GM10266 (cell line): Measurements from ENCODE around the gene DPYD.

ENCODE experiments used
- DNase-seq: peaks from one replicate; pipeline ENCODE4 v3.0.0; 2012; ENCODE audit errors: extremely low spot score
- TF ChIP-seq, protein P1 (sequence below): IDR thresholded peaks from 2 replicates; pipeline ENCODE4 v1.5.1; 2012; ENCODE audit warnings: mild to moderate bottlenecking, low read depth; ENCODE audit not compliant: control insufficient read depth, insufficient read depth; ENCODE audit errors: missing control alignments

The DPYD gene

GRCh38 chr1:97201641-97202040 is 719.2 kb downstream of the DPYD start:
- TF ChIP-seq, protein P1, sequence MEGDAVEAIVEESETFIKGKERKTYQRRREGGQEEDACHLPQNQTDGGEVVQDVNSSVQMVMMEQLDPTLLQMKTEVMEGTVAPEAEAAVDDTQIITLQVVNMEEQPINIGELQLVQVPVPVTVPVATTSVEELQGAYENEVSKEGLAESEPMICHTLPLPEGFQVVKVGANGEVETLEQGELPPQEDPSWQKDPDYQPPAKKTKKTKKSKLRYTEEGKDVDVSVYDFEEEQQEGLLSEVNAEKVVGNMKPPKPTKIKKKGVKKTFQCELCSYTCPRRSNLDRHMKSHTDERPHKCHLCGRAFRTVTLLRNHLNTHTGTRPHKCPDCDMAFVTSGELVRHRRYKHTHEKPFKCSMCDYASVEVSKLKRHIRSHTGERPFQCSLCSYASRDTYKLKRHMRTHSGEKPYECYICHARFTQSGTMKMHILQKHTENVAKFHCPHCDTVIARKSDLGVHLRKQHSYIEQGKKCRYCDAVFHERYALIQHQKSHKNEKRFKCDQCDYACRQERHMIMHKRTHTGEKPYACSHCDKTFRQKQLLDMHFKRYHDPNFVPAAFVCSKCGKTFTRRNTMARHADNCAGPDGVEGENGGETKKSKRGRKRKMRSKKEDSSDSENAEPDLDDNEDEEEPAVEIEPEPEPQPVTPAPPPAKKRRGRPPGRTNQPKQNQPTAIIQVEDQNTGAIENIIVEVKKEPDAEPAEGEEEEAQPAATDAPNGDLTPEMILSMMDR, result no peak
- DNase-seq, result no peak

- TF ChIP-seq, protein P1, result no peak
- no peak for DNase-seq
Measured at GRCh38 chr1:97200595-97200994, 720.2 kb downstream of the DPYD start.

DNA sequence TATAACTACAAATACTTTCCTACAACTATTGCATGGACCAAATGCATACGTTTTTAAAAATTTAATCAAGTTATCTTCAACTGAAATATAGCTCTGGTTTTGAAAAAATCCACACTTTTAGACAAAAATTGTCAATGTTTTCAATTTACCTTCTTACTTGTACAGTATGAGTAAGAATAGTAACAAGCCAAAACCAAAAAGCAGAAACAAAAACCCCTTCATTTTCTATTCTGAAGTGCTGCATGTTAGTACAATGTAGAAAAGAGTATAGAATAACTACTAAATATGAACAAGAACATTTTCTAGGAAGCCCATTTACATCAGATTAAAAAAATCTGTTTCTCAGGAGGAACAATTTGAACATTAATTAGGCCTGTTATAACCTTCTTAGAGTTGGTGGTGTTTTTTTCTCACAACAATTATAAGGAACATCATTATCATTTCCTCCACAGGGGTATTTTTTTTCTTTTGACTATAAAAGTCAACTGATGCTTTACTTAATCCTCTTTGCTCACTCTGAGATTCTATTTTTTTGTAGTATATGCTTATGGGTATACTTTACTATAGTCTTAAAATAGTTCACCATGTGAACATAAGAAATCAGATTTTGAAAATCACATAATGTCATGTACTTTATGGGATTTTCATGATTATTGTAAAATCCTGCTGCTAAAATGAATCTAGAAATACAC is 723.9 kb downstream of the DPYD start:
- TF ChIP-seq, protein P1, result no peak

DNA sequence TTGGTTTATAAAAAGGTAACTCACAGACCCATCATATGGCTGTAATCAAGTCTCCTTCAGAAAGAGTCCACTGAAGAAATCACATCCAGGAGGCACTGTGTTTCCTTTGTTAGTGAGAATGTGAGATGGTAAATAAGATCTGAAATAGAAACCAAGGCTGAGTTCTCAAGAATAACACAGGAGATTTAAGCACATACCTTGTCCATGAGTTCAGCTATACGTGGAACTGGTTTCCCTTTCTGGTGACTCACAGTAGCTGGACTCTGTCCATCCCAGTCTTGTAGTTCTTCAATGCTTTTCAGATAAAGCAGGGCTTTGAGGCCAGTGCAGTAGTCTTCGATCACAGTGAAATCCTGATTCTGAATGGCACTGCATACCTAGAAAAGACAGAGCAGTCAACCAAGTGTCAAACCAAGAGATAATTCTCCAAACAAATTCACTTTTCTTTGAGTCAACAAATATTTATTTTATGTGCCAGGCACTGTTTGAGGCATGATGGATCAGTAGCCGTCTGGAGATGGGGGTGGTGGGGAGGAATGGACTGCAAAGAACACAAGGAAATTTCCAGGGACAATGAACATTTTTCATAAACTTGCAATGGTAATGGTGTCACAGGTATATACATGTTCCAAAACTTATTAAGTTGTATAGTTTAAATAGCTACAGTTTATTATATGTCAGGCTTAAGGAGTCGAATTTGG is 727.8 kb downstream of the DPYD start:
- TF ChIP-seq, protein P1, result no peak
- no peak for DNase-seq

More for the DNA sequence above, 723.9 kb downstream of the DPYD start:
- no peak for DNase-seq

- DNase-seq, result no peak
- TF ChIP-seq, protein P1, result no peak
Measured at GRCh38 chr1:97190326-97190725, 730.5 kb downstream of the DPYD start.

- DNase-seq, result no peak
Measured at GRCh38 chr1:97186381-97186780, 734.5 kb downstream of the DPYD start.

More at GRCh38 chr1:97186381-97186780, 734.5 kb downstream of the DPYD start:
- TF ChIP-seq, protein P1, result no peak
